Parathyroid adenoma (tissue), 2 donors: ENCODE data around the gene PROM2.

ENCODE experiments used
- H2AFZ ChIP-seq: fragments of 300-600 bp; sonication (generic); one replicate; pipeline ENCODE4 v1.7.0; 2017; ENCODE audit warnings: antibody characterized with exemption, mild to moderate bottlenecking
- H3K27ac ChIP-seq: fragments of 300-600 bp; sonication (generic); one replicate; pipeline ENCODE4 v1.7.0; 2017
- H3K27me3 ChIP-seq: fragments of 300-600 bp; sonication (generic); one replicate; pipeline ENCODE4 v1.7.0; 2017; ENCODE audit warnings: low read length; ENCODE audit not compliant: control insufficient read depth, insufficient read depth
- H3K36me3 ChIP-seq: fragments of 300-600 bp; sonication (generic); one replicate; pipeline ENCODE4 v1.7.0; 2017; ENCODE audit warnings: low read length; ENCODE audit not compliant: control insufficient read depth, insufficient read depth
- H3K4me1 ChIP-seq: fragments of 300-600 bp; sonication (generic); one replicate; pipeline ENCODE4 v1.7.0; 2017; ENCODE audit warnings: control low read depth
- H3K4me2 ChIP-seq: fragments of 300-600 bp; sonication (generic); one replicate; pipeline ENCODE4 v1.7.0; 2017; ENCODE audit warnings: low read length
- H3K4me3 ChIP-seq: fragments of 300-600 bp; sonication (generic); one replicate; pipeline ENCODE4 v1.7.0; 2017; ENCODE audit warnings: low read depth, low read length
- H3K79me2 ChIP-seq: fragments of 300-600 bp; sonication (generic); one replicate; pipeline ENCODE4 v1.7.0; 2017; ENCODE audit warnings: control low read depth
- H3K9ac ChIP-seq: fragments of 300-600 bp; sonication (generic); one replicate; pipeline ENCODE4 v1.7.0; 2017; ENCODE audit warnings: mild to moderate bottlenecking
- H3K9me3 ChIP-seq: fragments of 300-600 bp; sonication (generic); one replicate; pipeline ENCODE4 v1.7.0; 2017; ENCODE audit warnings: low read length; ENCODE audit not compliant: control insufficient read depth
- TF ChIP-seq, protein P1 (sequence below): fragments of 300-600 bp; sonication (generic); IDR thresholded peaks from one replicate; pipeline ENCODE4 v1.7.0; 2017; ENCODE audit warnings: antibody characterized with exemption, mild to moderate bottlenecking
- donor health status: primary hyperparathyroidism.

Gene PROM2

GRCh38 chr2:95336406-95336805 lies 62.2 kb downstream of the PROM2 start:
- Histone ChIP-seq H3K27ac (no peak overlapping the region), H3K27me3 (no peaks in the 10 kb centered on the region), H3K9me3 (no peaks in the 10 kb centered on the region), H3K36me3 (no peaks in the 10 kb centered on the region), H3K9ac (no peak overlapping the region), H3K4me2 (no peak overlapping the region), H3K4me1 (peaks cover 36% of the 10 kb centered on the region), H3K79me2 (no peaks in the 10 kb centered on the region), H3K4me3 (no peak overlapping the region), H2AFZ (no peak overlapping the region)
- TF ChIP-seq, protein P1, sequence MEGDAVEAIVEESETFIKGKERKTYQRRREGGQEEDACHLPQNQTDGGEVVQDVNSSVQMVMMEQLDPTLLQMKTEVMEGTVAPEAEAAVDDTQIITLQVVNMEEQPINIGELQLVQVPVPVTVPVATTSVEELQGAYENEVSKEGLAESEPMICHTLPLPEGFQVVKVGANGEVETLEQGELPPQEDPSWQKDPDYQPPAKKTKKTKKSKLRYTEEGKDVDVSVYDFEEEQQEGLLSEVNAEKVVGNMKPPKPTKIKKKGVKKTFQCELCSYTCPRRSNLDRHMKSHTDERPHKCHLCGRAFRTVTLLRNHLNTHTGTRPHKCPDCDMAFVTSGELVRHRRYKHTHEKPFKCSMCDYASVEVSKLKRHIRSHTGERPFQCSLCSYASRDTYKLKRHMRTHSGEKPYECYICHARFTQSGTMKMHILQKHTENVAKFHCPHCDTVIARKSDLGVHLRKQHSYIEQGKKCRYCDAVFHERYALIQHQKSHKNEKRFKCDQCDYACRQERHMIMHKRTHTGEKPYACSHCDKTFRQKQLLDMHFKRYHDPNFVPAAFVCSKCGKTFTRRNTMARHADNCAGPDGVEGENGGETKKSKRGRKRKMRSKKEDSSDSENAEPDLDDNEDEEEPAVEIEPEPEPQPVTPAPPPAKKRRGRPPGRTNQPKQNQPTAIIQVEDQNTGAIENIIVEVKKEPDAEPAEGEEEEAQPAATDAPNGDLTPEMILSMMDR = no peak

DNA sequence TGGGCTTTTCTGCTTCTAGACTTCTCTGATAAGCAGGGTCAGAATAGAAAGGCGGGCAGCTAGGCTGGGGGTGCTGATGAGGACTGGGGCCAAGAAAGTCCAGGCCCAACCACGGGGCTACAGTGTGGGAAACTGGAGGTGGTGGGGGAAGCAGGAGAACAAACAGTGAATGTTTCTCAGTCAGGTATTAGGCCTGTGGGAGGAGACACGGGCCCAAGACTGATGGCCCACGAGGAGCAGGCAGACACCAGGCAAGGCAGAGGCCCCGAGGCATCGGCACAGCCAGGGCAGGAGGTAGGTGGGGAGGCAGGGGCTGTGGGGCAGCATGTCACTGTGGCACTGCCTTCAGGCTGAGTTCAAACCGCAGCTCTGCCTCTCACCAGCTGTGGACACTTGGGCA lies 63.6 kb downstream of the PROM2 start:
- Histone ChIP-seq H3K27ac (no peak overlapping the region), H3K36me3 (no peaks in the 10 kb centered on the region), H3K4me2 (no peak overlapping the region), H3K79me2 (no peaks in the 10 kb centered on the region), H3K27me3 (no peaks in the 10 kb centered on the region), H3K9me3 (no peaks in the 10 kb centered on the region), H3K4me1 (peaks cover 26% of the 10 kb centered on the region), H3K9ac (no peak overlapping the region), H3K4me3 (no peak overlapping the region), H2AFZ (no peak overlapping the region)
- TF ChIP-seq, protein P1 = no peak
